Measurements from ENCODE around the gene PLSCR2. TPM values are rescaled to one million over a fixed set of nuclear protein-coding genes. Genes with fewer than 3 reads are reported as not detected.

The PLSCR2 gene
- total RNA-seq = under 1 TPM in 1 of 2 experiments, not detected in 1; 0.35 TPM

GRCh38 chr3:146469150-146470017, at the start of gene PLSCR2:
Gene PLSCR2 (minus strand): TSS chr3:146469561. CDS start chr3:146459904, 9,657 bp downstream.
- ChIA-PET CTCF (interaction anchor here (0.6 to 1.2 kb wide), 3 partner anchors 29 to 39 kb away, joined by 3 read pairs; no protein-coding TSS in a partner anchor), POLR2A (interaction anchor here (1.2 to 2.1 kb wide), 3 partner anchors 28 to 75 kb away, joined by 3 to 10 read pairs (median 3); partner anchors contain the start of gene PLSCR1)
- no peaks in the 10 kb centered on the region for H3K9me3 Mint-ChIP-seq
- no peaks in the 10 kb centered on the region for H3K36me3 Mint-ChIP-seq (ENCODE audit: low read depth)
- peak; percentile 72 for DNase-seq
- H3K27me3 Mint-ChIP-seq = peaks cover 6% of the 10 kb centered on the region
- H3K27ac Mint-ChIP-seq = peak within 1 kb of the TSS; percentile 87
- peak within 1 kb of the TSS; percentile 72 for H3K4me3 Mint-ChIP-seq
- peaks cover 17% of the 10 kb centered on the region for H3K4me1 Mint-ChIP-seq

- POLR2A ChIA-PET = no interaction called here
These were observed 48.5 kb upstream of the PLSCR2 start for GRCh38 chr3:146517684-146518435.

GRCh38 chr3:146513386-146514051, 44.2 kb upstream of the PLSCR2 start:
- Mint-ChIP-seq H3K4me3 (no peak overlapping the region), H3K4me1 (peaks cover 25% of the 10 kb centered on the region), H3K27ac (peak overlapping the region; percentile 62), H3K36me3 (ENCODE audit: low read depth) (peaks cover 66% of the 10 kb centered on the region), H3K27me3 (no peaks in the 10 kb centered on the region), H3K9me3 (no peaks in the 10 kb centered on the region)
- no peak for DNase-seq
- CTCF ChIA-PET = interaction anchor here (1.4 kb wide), 1 partner anchor 23 kb away, joined by 3 read pairs; no protein-coding TSS in a partner anchor
- POLR2A ChIA-PET = interaction anchor here (0.8 kb wide), 1 partner anchor 44 kb away, joined by 3 read pairs; the partner anchor contains the start of gene PLSCR2

More at GRCh38 chr3:146517684-146518435, 48.5 kb upstream of the PLSCR2 start:
- no peak overlapping the region for H3K4me3 Mint-ChIP-seq
- no peaks in the 10 kb centered on the region for H3K9me3 Mint-ChIP-seq
- H3K36me3 Mint-ChIP-seq (ENCODE audit: low read depth) = peaks cover 66% of the 10 kb centered on the region
- peaks cover 23% of the 10 kb centered on the region for H3K4me1 Mint-ChIP-seq
- no peak for DNase-seq
- no peaks in the 10 kb centered on the region for H3K27me3 Mint-ChIP-seq
- CTCF ChIA-PET = interaction anchor here (0.7 to 2.4 kb wide), 4 partner anchors 9 to 23 kb away, joined by 3 to 10 read pairs (median 3); no protein-coding TSS in a partner anchor
- H3K27ac Mint-ChIP-seq = no peak overlapping the region

- CTCF ChIA-PET = interaction anchor here (1.0 kb wide), 1 partner anchor 14 kb away, joined by 3 read pairs; no protein-coding TSS in a partner anchor
- DNase-seq = no peak
- POLR2A ChIA-PET = no interaction called here
- Mint-ChIP-seq H3K27me3 (no peaks in the 10 kb centered on the region), H3K4me1 (peaks cover 33% of the 10 kb centered on the region), H3K9me3 (peaks cover 3% of the 10 kb centered on the region), H3K27ac (no peak overlapping the region), H3K36me3 (ENCODE audit: low read depth) (peaks cover 65% of the 10 kb centered on the region), H3K4me3 (no peak overlapping the region)
These were observed 42.2 kb upstream of the PLSCR2 start for GRCh38 chr3:146511402-146512134.

- H3K4me3 Mint-ChIP-seq = no peak overlapping the region
These were observed 38.2 kb upstream of the PLSCR2 start for GRCh38 chr3:146507331-146508120.

GRCh38 chr3:146505516-146505915, 36.2 kb upstream of the PLSCR2 start:
- Mint-ChIP-seq H3K27me3 (no peaks in the 10 kb centered on the region), H3K27ac (no peak overlapping the region), H3K4me3 (no peak overlapping the region), H3K9me3 (peaks cover 3% of the 10 kb centered on the region), H3K4me1 (peaks cover 23% of the 10 kb centered on the region), H3K36me3 (ENCODE audit: low read depth) (peaks cover 27% of the 10 kb centered on the region)
- CTCF ChIA-PET = no interaction called here
- DNase-seq = no peak
- POLR2A ChIA-PET = no interaction called here

More at GRCh38 chr3:146507331-146508120, 38.2 kb upstream of the PLSCR2 start:
- no peaks in the 10 kb centered on the region for H3K27me3 Mint-ChIP-seq
- DNase-seq = no peak
- H3K36me3 Mint-ChIP-seq (ENCODE audit: low read depth) = peaks cover 44% of the 10 kb centered on the region
- peaks cover 3% of the 10 kb centered on the region for H3K9me3 Mint-ChIP-seq
- H3K4me1 Mint-ChIP-seq = peaks cover 23% of the 10 kb centered on the region
- no peak overlapping the region for H3K27ac Mint-ChIP-seq
- ChIA-PET CTCF (interaction anchor here (1.0 kb wide), 1 partner anchor 39 kb away, joined by 3 read pairs; no protein-coding TSS in a partner anchor), POLR2A (no interaction called here)

DNA sequence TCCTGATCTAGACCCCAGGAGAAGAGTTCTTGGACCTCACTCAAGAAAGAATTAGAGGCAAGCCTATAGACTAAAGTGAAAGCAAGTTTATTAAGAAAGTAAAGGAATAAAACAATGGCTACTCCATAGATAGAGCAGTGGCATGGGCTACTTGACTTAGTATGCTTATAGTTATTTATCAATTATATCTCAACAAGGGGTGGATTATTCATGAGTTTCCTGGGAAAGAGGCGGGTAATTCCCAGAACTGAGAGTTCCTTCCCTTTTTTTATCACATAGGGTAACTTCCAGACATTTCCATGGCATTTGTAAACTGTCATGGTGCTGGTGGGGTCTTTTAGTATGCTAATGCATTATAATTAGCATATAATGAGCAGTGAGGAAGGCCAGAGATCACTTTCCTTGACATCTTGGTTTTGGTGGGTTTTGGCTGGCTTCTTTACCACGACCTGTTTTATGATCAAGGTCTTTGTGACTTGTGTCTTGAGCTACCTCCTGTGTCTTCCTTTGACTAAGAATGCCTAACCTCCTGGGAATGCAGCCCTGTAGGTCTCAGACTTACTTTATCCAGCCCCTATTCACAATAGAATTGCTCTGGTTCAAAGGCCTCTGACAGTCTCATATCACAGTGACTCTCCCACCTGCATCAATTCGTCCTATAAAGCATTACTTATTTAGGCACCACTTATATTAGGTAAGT, 35.3 kb upstream of the PLSCR2 start:
- Mint-ChIP-seq H3K4me3 (no peak overlapping the region), H3K27ac (no peak overlapping the region), H3K27me3 (no peaks in the 10 kb centered on the region), H3K9me3 (peaks cover 3% of the 10 kb centered on the region), H3K4me1 (peaks cover 23% of the 10 kb centered on the region), H3K36me3 (ENCODE audit: low read depth) (peaks cover 18% of the 10 kb centered on the region)
- ChIA-PET CTCF (interaction anchor here (1.0 kb wide), 1 partner anchor 11 kb away, joined by 3 read pairs; no protein-coding TSS in a partner anchor), POLR2A (no interaction called here)
- no peak for DNase-seq

GRCh38 chr3:146503461-146504202, 34.3 kb upstream of the PLSCR2 start:
- peaks cover 25% of the 10 kb centered on the region for H3K4me1 Mint-ChIP-seq
- H3K27me3 Mint-ChIP-seq = no peaks in the 10 kb centered on the region
- POLR2A ChIA-PET = no interaction called here
- no peak overlapping the region for H3K4me3 Mint-ChIP-seq
- DNase-seq = no peak
- H3K36me3 Mint-ChIP-seq (ENCODE audit: low read depth) = peaks cover 17% of the 10 kb centered on the region
- H3K9me3 Mint-ChIP-seq = peaks cover 3% of the 10 kb centered on the region
- no peak overlapping the region for H3K27ac Mint-ChIP-seq
- CTCF ChIA-PET = interaction anchor here (1.0 kb wide), 1 partner anchor 12 kb away, joined by 3 read pairs; no protein-coding TSS in a partner anchor

DNA sequence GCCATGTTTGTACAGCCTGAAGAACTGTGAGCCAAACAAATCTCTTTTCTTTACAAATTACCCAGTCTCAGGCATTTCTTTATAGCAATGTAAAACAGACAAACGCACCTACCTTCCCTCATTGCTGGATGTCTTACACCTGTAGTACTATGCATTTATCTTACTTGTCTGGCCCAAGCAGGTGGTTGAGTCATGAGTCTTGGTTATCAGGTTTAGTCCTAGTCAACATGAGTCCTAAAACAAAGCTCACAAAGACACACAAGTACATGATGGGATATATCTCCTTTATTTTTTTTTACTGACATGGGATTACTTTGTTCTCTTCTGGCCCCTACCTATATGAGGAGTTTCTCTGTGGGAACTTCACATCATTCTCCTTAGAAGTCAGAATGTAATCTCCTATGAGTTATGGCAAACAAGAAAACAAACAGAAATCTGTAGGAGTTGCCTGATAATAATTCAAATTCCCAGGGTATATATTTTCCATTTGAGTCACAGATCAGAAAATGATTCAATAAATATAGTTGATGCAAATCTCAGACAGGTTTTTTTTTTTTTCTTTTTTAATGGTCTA, 33.6 kb upstream of the PLSCR2 start:
- Mint-ChIP-seq H3K9me3 (no peaks in the 10 kb centered on the region), H3K4me1 (peaks cover 27% of the 10 kb centered on the region), H3K27me3 (no peaks in the 10 kb centered on the region), H3K36me3 (ENCODE audit: low read depth) (peaks cover 13% of the 10 kb centered on the region), H3K4me3 (no peak overlapping the region), H3K27ac (no peak overlapping the region)
- CTCF ChIA-PET = no interaction called here
- no peak for DNase-seq
- POLR2A ChIA-PET = no interaction called here

DNA sequence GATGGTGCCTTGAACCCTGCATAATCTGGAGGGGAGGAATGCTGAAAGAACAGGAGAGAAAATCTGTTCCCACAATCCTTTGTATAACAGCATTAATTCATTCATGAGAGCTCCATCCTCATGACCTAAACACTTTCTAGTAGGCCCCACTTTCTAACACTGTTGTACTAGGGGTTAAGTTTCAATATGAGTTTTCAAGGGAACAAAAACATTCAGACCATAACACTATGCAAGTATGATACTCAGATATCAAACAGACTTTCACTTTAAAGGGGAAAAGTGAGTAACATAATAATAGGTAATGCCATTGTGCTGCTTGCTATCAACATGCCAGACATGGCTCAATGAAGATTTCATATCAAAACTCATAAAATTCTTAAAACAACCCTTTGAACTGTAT, 32.4 kb upstream of the PLSCR2 start:
- Mint-ChIP-seq H3K27me3 (no peaks in the 10 kb centered on the region), H3K4me1 (peaks cover 30% of the 10 kb centered on the region), H3K9me3 (peaks cover 2% of the 10 kb centered on the region), H3K36me3 (ENCODE audit: low read depth) (peaks cover 11% of the 10 kb centered on the region), H3K4me3 (no peak overlapping the region), H3K27ac (no peak overlapping the region)
- no peak for DNase-seq
- ChIA-PET POLR2A (no interaction called here), CTCF (no interaction called here)

Measured in activated CD4-positive, alpha-beta T cell treated with anti-CD3 and anti-CD28 coated beads, Interleukin-2, amount 10 ng/mL, durations not matched to agents 7 days and 5 days (primary cell).